K562 (cell line): Measurements from ENCODE around the gene DMAC2L.
"Not testable (repeated sequence)": the region's sequence is repeated elsewhere in the genome, so short reads cannot be mapped to it uniquely, and the experiment has no call there.

ENCODE experiments used
- HNRNPL ChIP-seq: fragments of 200-400 bp; formaldehyde crosslinking; IDR thresholded peaks from 2 replicates; pipeline ENCODE4 v1.6.1; 2017; ENCODE audit warnings: low read depth, mild to moderate bottlenecking, low read length
- JUND ChIP-seq, 2 experiments: IDR thresholded peaks; 2 replicates in 1 of 2; 3 replicates in 1 of 2; pipeline ENCODE4 v1.6.1; 2011; ENCODE audit warnings: borderline replicate concordance in 2 of 2, low read depth in 2 of 2, low read length in 2 of 2, improper control_type of control experiment in 1 of 2, missing biosample characterization in 1 of 2, missing genetic modification characterization in 1 of 2, missing genetic modification reagents in 1 of 2
- MAFF ChIP-seq: IDR thresholded peaks from 2 replicates; pipeline ENCODE4 v1.6.1; 2012; ENCODE audit warnings: low read length, improper control_type of control experiment
- MNT ChIP-seq, 2 experiments: fragments of 450-650 bp; conservative IDR thresholded peaks; 2 replicates each; pipeline ENCODE4 v1.6.1; 2017; ENCODE audit warnings: mild to moderate bottlenecking in 2 of 2, moderate library complexity in 2 of 2
- TEAD4 ChIP-seq, 2 experiments: sonication (generic) in 1 of 2; formaldehyde crosslinking in 1 of 2; IDR thresholded peaks; 2 replicates each; pipeline versions ENCODE4 v1.6.1 to v1.8.0; 2012 to 2022; ENCODE audit warnings: borderline replicate concordance in 1 of 2, inconsistent platforms in 1 of 2, low read length in 1 of 2, mild to moderate bottlenecking in 1 of 2, missing genetic modification reagents in 1 of 2
- ZNF274 ChIP-seq: IDR thresholded peaks from 2 replicates; pipeline ENCODE4 v1.6.1; 2011; ENCODE audit warnings: low read depth, mild to moderate bottlenecking, low read length, moderate library complexity, borderline replicate concordance
- ZNF282 ChIP-seq: sonication (generic); formaldehyde crosslinking; IDR thresholded peaks from 2 replicates; pipeline ENCODE4 v1.8.1; 2023; ENCODE audit warnings: missing genetic modification reagents

GRCh38 chr14:50365572-50365971 lies 53.4 kb downstream of the DMAC2L start:
- not testable (repeated sequence) for TF ChIP-seq ZNF274; HNRNPL; MAFF; JUND (IDR thresholded peaks at IDR 0.05; ENCODE audit: borderline replicate concordance, low read depth, low read length); JUND (tag; IDR thresholded peaks at IDR 0.05; ENCODE audit: borderline replicate concordance, low read depth, low read length); MNT (conservative IDR thresholded peaks at IDR 0.05); ZNF282 (CRISPR knock-in tag); TEAD4 (IDR thresholded peaks at IDR 0.05; ENCODE audit: low read length); TEAD4 (CRISPR knock-in tag; IDR thresholded peaks at IDR 0.05; ENCODE audit: borderline replicate concordance)
